ENCODE data around the gene DLG2.

GRCh38 chr11:83600661-83601060 is 2026.5 kb downstream of the DLG2 start:
- TF ChIP-seq CTCF (IDR thresholded peaks at IDR 0.05; ENCODE audit: insufficient read depth, low read length) (no peak), GABPA (IDR thresholded peaks at IDR 0.05; ENCODE audit: low read depth) (no peak), REST (IDR thresholded peaks at IDR 0.05; ENCODE audit: insufficient replicate concordance, low read depth) (no peak), POLR2AphosphoS5 (IDR thresholded peaks at IDR 0.05; ENCODE audit: low read depth) (no peak)
